Activated CD4-positive, alpha-beta T cell treated with anti-CD3 and anti-CD28 coated beads, Interleukin-2, amount 10 ng/mL, durations not matched to agents 7 days and 5 days (primary cell): Measurements from ENCODE around the gene PWWP2A. TPM values are rescaled to one million over a fixed set of nuclear protein-coding genes. Genes with fewer than 3 reads are reported as not detected.
"Not testable (repeated sequence)": the region's sequence is repeated elsewhere in the genome, so short reads cannot be mapped to it uniquely, and the experiment has no call there.

Experiments used
- CTCF ChIA-PET: fragments of 350-600 bp; sonication (Branson Sonifier 250); formaldehyde crosslinking; loops from one replicate; lab custom pipeline; 2021; ENCODE audit warnings: antibody characterized with exemption; lab: Charles Lee
- POLR2A ChIA-PET: fragments of 350-600 bp; sonication (Branson Sonifier 250); formaldehyde crosslinking; loops from one replicate; lab custom pipeline; 2021; ENCODE audit warnings: antibody characterized with exemption; lab: Charles Lee
- DNase-seq: peaks from one replicate; pipeline ENCODE4 v3.0.0-alpha.2; 2020
- H3K27ac Mint-ChIP-seq: one replicate; pipeline ENCODE4 v1.8.0; 2021; ENCODE audit warnings: mild to moderate bottlenecking, moderate library complexity, mixed read lengths
- H3K27me3 Mint-ChIP-seq: one replicate; pipeline ENCODE4 v1.8.0; 2021; ENCODE audit warnings: mixed read lengths
- H3K36me3 Mint-ChIP-seq: one replicate; pipeline ENCODE4 v1.8.0; 2021; ENCODE audit warnings: low read depth, mixed read lengths
- H3K4me1 Mint-ChIP-seq: one replicate; pipeline ENCODE4 v1.8.0; 2021; ENCODE audit warnings: mixed read lengths
- H3K4me3 Mint-ChIP-seq: one replicate; pipeline ENCODE4 v1.8.0; 2021; ENCODE audit warnings: mild to moderate bottlenecking, moderate library complexity, mixed read lengths
- H3K9me3 Mint-ChIP-seq: one replicate; pipeline ENCODE4 v1.8.0; 2021; ENCODE audit warnings: mixed read lengths
- total RNA-seq, 2 experiments: library from RNA; stranded (reverse); gene quantifications; one replicate each; pipeline ENCODE4 v1.2.3, GENCODE V29; 2021

The PWWP2A gene
- 10 to 100 TPM; 26.9 to 27.0 TPM for total RNA-seq

- CTCF ChIA-PET, result interaction anchor here (0.6 to 1.2 kb wide), 3 partner anchors 10 to 311 kb away, joined by 3 to 4 read pairs (median 4); no protein-coding TSS in a partner anchor
- peaks cover 7% of the 10 kb centered on the region for H3K36me3 Mint-ChIP-seq
- peak within 1 kb of the TSS; percentile 96 for H3K4me3 Mint-ChIP-seq
- POLR2A ChIA-PET, result interaction anchor here (0.6 to 1.2 kb wide), 2 partner anchors 10 to 19 kb away, joined by 3 to 8 read pairs; no protein-coding TSS in a partner anchor
- peaks cover 7% of the 10 kb centered on the region for H3K27me3 Mint-ChIP-seq
- no peaks in the 10 kb centered on the region for H3K9me3 Mint-ChIP-seq
- peaks cover 22% of the 10 kb centered on the region for H3K4me1 Mint-ChIP-seq
- peak; percentile 99 for DNase-seq
- H3K27ac Mint-ChIP-seq, result peak within 1 kb of the TSS; percentile 98
These were observed at the start of gene PWWP2A for GRCh38 chr5:160119142-160119904. Gene PWWP2A, minus strand, starts transcription at chr5:160119450. Its CDS starts 62 bp downstream, at chr5:160119388.

- DNase-seq, result no peak
These were observed 48.4 kb upstream of the PWWP2A start for GRCh38 chr5:160167624-160168165.

GRCh38 chr5:160166973-160167623 is 47.8 kb upstream of the PWWP2A start:
- no peak overlapping the region for H3K4me3 Mint-ChIP-seq
- no peaks in the 10 kb centered on the region for H3K9me3 Mint-ChIP-seq
- POLR2A ChIA-PET, result no interaction called here
- DNase-seq, result no peak
- CTCF ChIA-PET, result no interaction called here
- H3K36me3 Mint-ChIP-seq, result no peaks in the 10 kb centered on the region
- H3K27ac Mint-ChIP-seq, result no peak overlapping the region
- no peaks in the 10 kb centered on the region for H3K4me1 Mint-ChIP-seq
- peaks cover 2% of the 10 kb centered on the region for H3K27me3 Mint-ChIP-seq

More at GRCh38 chr5:160167624-160168165, 48.4 kb upstream of the PWWP2A start:
- Mint-ChIP-seq H3K4me3 (no peak overlapping the region), H3K36me3 (no peaks in the 10 kb centered on the region), H3K27me3 (peaks cover 2% of the 10 kb centered on the region), H3K9me3 (no peaks in the 10 kb centered on the region), H3K4me1 (no peaks in the 10 kb centered on the region), H3K27ac (no peak overlapping the region)
- ChIA-PET POLR2A (no interaction called here), CTCF (interaction anchor here (0.6 kb wide), 1 partner anchor 15 kb away, joined by 3 read pairs; no protein-coding TSS in a partner anchor)

GRCh38 chr5:160166069-160166972 is 47.1 kb upstream of the PWWP2A start:
- DNase-seq, result no peak
- Mint-ChIP-seq H3K27ac (no peak overlapping the region), H3K4me3 (no peak overlapping the region), H3K9me3 (no peaks in the 10 kb centered on the region), H3K4me1 (no peaks in the 10 kb centered on the region), H3K36me3 (no peaks in the 10 kb centered on the region), H3K27me3 (peaks cover 2% of the 10 kb centered on the region)
- ChIA-PET CTCF (no interaction called here), POLR2A (no interaction called here)

GRCh38 chr5:160165137-160166068 is 46.2 kb upstream of the PWWP2A start:
- Mint-ChIP-seq H3K27me3 (peaks cover 2% of the 10 kb centered on the region), H3K36me3 (no peaks in the 10 kb centered on the region)

GRCh38 chr5:160162910-160163309 is 43.7 kb upstream of the PWWP2A start:
- Mint-ChIP-seq H3K27me3 (peaks cover 2% of the 10 kb centered on the region), H3K4me1 (no peaks in the 10 kb centered on the region), H3K9me3 (no peaks in the 10 kb centered on the region), H3K27ac (no peak overlapping the region), H3K4me3 (no peak overlapping the region), H3K36me3 (no peaks in the 10 kb centered on the region)
- CTCF ChIA-PET, result no interaction called here
- no peak for DNase-seq
- POLR2A ChIA-PET, result no interaction called here

More at GRCh38 chr5:160165137-160166068, 46.2 kb upstream of the PWWP2A start:
- POLR2A ChIA-PET, result no interaction called here
- H3K4me3 Mint-ChIP-seq, result no peak overlapping the region
- H3K9me3 Mint-ChIP-seq, result no peaks in the 10 kb centered on the region
- no peak overlapping the region for H3K27ac Mint-ChIP-seq
- DNase-seq, result no peak
- CTCF ChIA-PET, result no interaction called here
- H3K4me1 Mint-ChIP-seq, result no peaks in the 10 kb centered on the region

- DNase-seq, result no peak
- Mint-ChIP-seq H3K4me3 (no peak overlapping the region), H3K27ac (no peak overlapping the region), H3K27me3 (peaks cover 2% of the 10 kb centered on the region), H3K36me3 (no peaks in the 10 kb centered on the region), H3K4me1 (no peaks in the 10 kb centered on the region), H3K9me3 (no peaks in the 10 kb centered on the region)
- ChIA-PET POLR2A (no interaction called here), CTCF (no interaction called here)
These were observed 42.4 kb upstream of the PWWP2A start for GRCh38 chr5:160161626-160162025.

GRCh38 chr5:160160875-160161274 is 41.6 kb upstream of the PWWP2A start:
- H3K27me3 Mint-ChIP-seq, H3K9me3 Mint-ChIP-seq, H3K27ac Mint-ChIP-seq, POLR2A ChIA-PET, H3K4me1 Mint-ChIP-seq, H3K4me3 Mint-ChIP-seq, CTCF ChIA-PET, DNase-seq, H3K36me3 Mint-ChIP-seq: not testable (repeated sequence)

- H3K36me3 Mint-ChIP-seq, result no peaks in the 10 kb centered on the region
- H3K27me3 Mint-ChIP-seq, result peaks cover 2% of the 10 kb centered on the region
- no peak for DNase-seq
- no peaks in the 10 kb centered on the region for H3K9me3 Mint-ChIP-seq
- H3K4me3 Mint-ChIP-seq, result no peak overlapping the region
- ChIA-PET CTCF (no interaction called here), POLR2A (interaction anchor here (0.6 kb wide), 1 partner anchor 17 kb away, joined by 3 read pairs; no protein-coding TSS in a partner anchor)
- no peak overlapping the region for H3K27ac Mint-ChIP-seq
- H3K4me1 Mint-ChIP-seq, result no peaks in the 10 kb centered on the region
These were observed 40.9 kb upstream of the PWWP2A start for GRCh38 chr5:160159991-160160792.

GRCh38 chr5:160158087-160158486 is 38.8 kb upstream of the PWWP2A start:
- CTCF ChIA-PET, result no interaction called here
- no peaks in the 10 kb centered on the region for H3K9me3 Mint-ChIP-seq
- no peak for DNase-seq
- H3K4me3 Mint-ChIP-seq, result no peak overlapping the region
- H3K36me3 Mint-ChIP-seq, result no peaks in the 10 kb centered on the region
- POLR2A ChIA-PET, result no interaction called here
- no peaks in the 10 kb centered on the region for H3K4me1 Mint-ChIP-seq
- no peak overlapping the region for H3K27ac Mint-ChIP-seq
- H3K27me3 Mint-ChIP-seq, result no peaks in the 10 kb centered on the region
